Coronary artery (tissue), 2 donors: Measurements from ENCODE around the gene GEN1.
A peak's percentile ranks its signal among the peaks of the same experiment; 100 is the strongest.

Experiments
- DNase-seq: peaks from one replicate; pipeline ENCODE4 v3.0.0-alpha.2; 2017; ENCODE audit warnings: low spot score
- H3K27ac ChIP-seq, 2 donors: fragments of 200-600 bp; sonication (generic); one replicate each; pipeline ENCODE4 v1.5.1; 2016 to 2019
- H3K4me3 ChIP-seq: fragments of 200-600 bp; sonication (generic); 2 replicates; pipeline ENCODE4 v1.5.1; 2016; ENCODE audit warnings: mild to moderate bottlenecking, moderate library complexity
- TF ChIP-seq, protein P1 (sequence below): fragments of 200-600 bp; sonication (generic); IDR thresholded peaks from one replicate; pipeline ENCODE4 v1.5.1; 2019; ENCODE audit warnings: antibody characterized with exemption

The GEN1 gene

DNA sequence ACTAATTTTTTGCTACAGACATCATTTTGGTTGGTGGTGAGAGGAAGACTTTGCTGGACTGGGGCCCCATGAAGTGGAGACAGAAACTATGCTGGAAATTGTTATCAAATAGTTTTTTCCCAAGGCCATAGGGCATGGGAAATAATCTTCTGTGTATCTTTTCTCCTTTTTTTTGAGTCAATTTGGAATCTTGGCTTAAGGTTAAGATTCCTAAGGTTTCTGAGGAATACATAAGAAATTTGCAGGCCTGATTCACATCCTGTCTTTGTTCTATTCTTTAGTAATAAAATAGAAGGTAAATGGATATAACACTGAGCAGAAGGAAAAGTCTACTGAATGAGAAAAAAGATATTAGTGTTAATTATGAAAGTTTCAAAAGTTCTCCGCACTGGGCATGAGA lies 16.9 kb upstream of the GEN1 start:
- Histone ChIP-seq H3K4me3 (no peak overlapping the region), H3K27ac (no peak overlapping the region)
- DNase-seq, result no peak
- TF ChIP-seq, protein P1, sequence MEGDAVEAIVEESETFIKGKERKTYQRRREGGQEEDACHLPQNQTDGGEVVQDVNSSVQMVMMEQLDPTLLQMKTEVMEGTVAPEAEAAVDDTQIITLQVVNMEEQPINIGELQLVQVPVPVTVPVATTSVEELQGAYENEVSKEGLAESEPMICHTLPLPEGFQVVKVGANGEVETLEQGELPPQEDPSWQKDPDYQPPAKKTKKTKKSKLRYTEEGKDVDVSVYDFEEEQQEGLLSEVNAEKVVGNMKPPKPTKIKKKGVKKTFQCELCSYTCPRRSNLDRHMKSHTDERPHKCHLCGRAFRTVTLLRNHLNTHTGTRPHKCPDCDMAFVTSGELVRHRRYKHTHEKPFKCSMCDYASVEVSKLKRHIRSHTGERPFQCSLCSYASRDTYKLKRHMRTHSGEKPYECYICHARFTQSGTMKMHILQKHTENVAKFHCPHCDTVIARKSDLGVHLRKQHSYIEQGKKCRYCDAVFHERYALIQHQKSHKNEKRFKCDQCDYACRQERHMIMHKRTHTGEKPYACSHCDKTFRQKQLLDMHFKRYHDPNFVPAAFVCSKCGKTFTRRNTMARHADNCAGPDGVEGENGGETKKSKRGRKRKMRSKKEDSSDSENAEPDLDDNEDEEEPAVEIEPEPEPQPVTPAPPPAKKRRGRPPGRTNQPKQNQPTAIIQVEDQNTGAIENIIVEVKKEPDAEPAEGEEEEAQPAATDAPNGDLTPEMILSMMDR, result no peak

DNA sequence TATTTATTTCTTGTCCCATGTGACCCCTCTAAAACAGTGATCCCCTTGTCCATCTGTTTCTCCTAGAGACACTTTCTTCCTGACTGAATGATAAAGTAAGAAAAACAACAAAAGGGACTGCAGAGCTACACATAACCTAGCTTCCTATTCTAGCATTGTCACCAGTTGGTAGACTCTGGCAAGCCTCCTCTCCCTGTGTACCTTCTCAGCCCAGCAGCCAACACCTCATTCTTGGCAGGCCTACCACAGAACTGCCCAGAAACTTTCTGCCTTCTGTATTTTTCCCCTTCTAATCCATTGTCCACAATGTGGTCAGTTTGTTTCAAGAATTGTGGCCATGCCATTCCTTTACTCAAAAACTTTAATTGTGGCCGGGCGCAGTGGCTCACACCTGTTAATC lies 13.7 kb upstream of the GEN1 start:
- no peak overlapping the region for H3K4me3 ChIP-seq
- no peak overlapping the region for H3K27ac ChIP-seq
- DNase-seq, result no peak
- TF ChIP-seq, protein P1, result no peak

DNA sequence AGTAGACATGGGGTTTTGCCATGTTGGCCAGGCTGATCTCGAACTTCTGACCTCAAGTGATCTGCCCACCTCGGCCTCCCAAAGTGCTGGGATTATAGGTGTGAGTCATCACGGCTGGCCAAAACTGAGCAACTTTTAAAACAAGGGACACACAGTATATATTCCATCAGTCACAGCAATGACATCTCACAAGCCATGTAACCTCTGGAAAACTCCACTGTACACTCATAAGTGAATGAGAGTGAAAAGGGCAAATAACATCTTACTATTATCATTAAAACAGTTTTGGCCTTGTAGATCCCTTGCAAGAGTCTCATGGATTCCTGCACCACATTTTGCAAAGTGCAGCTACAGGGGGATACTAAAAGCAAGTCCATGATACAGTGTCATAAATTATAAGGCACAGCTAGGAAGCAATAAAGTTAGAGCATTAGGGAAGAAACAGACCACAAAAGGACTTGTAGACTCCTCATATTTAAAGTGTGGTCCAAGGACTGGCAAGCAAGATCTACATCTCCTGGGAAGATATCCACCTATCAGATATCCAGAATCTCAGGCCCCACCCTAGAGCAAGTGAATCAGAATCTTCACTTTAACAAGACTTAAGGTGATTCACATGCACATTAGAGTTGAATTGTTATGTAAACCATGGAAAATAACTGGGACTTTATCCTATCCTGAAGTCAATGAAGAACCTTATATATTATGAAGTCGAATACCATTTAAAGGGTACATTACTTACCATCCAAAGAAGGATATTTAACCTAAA lies 6.1 kb upstream of the GEN1 start:
- TF ChIP-seq, protein P1, result no peak
- DNase-seq, result no peak
- Histone ChIP-seq H3K27ac (no peak overlapping the region), H3K4me3 (no peak overlapping the region)

DNA sequence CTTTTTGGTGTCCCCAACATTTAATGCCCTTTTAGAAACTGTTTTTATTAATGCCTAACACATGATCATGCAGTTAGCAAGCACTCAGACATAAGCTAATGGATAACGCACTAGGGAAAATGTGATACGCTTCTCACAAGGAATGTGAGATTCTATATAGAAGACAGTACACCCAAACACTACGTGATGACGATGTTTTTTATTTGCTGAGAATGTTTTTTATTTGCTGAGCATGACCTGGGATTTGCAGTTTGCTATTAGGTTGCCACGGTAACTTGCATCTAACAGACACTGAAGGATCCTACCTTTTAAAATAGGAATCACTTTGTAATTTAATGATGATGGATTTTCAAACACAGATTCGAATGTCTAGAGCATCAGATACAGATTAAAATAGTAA lies 5.2 kb upstream of the GEN1 start:
- TF ChIP-seq, protein P1, result no peak
- no peak for DNase-seq
- H3K27ac ChIP-seq, result no peak overlapping the region
- no peak overlapping the region for H3K4me3 ChIP-seq

DNA sequence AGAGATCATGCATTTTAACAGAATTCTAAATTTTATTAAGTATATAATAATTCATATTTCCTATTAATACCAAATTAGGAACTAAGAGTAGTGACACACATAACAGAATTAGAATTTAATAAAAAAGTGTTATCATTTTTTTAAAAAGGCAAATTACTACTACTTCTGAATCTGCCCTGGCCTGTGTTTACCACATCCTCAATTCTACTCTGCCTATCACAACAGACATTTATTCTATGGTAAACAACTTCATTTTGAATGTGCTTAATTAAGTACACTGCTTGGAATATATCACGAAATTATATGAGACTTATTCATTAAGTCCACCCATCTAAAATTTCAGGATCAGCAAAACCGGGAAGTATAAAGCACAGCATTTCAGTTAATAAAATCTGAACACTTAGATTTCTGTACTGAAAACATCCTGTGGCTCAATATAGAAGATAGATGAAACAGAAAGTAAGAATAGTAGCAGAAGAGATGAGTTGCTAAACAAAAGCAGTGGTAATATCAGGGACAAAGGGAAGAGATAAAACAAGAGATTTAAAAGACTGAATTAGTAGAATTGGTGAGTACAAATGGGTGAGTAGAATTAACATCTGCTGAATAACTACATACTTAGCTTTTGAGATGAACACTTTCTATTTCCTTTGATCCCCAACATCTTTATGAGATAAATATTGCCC lies 4.0 kb upstream of the GEN1 start:
- no peak overlapping the region for H3K4me3 ChIP-seq
- no peak overlapping the region for H3K27ac ChIP-seq
- TF ChIP-seq, protein P1, result no peak
- no peak for DNase-seq

DNA sequence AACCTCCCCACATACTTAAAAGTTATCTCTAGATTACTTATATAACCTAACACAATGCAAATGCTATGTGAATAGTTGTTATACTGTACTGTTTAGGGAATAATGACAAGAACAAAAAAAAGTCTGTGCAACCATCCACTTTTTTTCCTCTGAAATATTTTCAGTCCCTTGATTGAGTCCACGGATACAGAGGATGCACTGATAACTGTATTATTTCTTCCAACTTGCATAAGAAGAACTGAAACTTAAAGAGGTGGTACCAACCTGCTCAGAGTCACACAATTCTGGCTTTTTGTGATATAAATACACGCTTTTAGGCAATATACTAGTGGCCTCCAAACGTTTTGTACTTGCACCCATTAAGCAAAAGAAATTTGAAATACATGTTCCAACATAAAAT lies 1.7 kb upstream of the GEN1 start:
- TF ChIP-seq, protein P1, result no peak
- Histone ChIP-seq H3K27ac (no peak overlapping the region), H3K4me3 (peak overlapping the region; percentile 93)
- no peak for DNase-seq
